Camera-type eye (tissue), 1 donor: Measurements from ENCODE around the gene PSAT1. TPM values are rescaled to one million over a fixed set of nuclear protein-coding genes. Genes with fewer than 3 reads are reported as not detected.

Source experiments
- total RNA-seq: library from RNA; depleted of rRNA; stranded (reverse); fragments of >200 nt; gene quantifications from one replicate; pipeline ENCODE4 v1.2.3, GENCODE V29; 2014

The PSAT1 gene
- 35.4 TPM for total RNA-seq

GRCh38 chr9:78296893-78297671 lies at the start of gene PSAT1:
Gene PSAT1 (plus strand): TSS chr9:78297125. CDS start chr9:78297211, 86 bp downstream.

Other genes with a start within 250 kb of the PSAT1 start
- 54.2 TPM for gene CEP78, start 61.0 kb upstream of the PSAT1 start, total RNA-seq